Stomach smooth muscle (tissue), 2 donors: ENCODE measurements around the gene KIAA2012.

Experiments used
- H3K27ac ChIP-seq: one replicate; pipeline ENCODE4 v1.7.0; 2013; ENCODE audit warnings: mild to moderate bottlenecking, low read length, inconsistent platforms
- H3K27me3 ChIP-seq, 2 donors: one replicate each; pipeline ENCODE4 v1.7.0; 2013; ENCODE audit warnings: low read length in 2 of 2; ENCODE audit not compliant: insufficient read depth in 2 of 2, control insufficient read depth in 1 of 2
- H3K36me3 ChIP-seq, 2 donors: one replicate each; pipeline ENCODE4 v1.7.0; 2013; ENCODE audit warnings: low read length in 2 of 2; ENCODE audit not compliant: control insufficient read depth in 2 of 2, insufficient read depth in 2 of 2
- H3K4me1 ChIP-seq: one replicate; pipeline ENCODE4 v1.7.0; 2013; ENCODE audit warnings: low read length; ENCODE audit not compliant: control insufficient read depth, insufficient read depth
- H3K4me3 ChIP-seq, 2 donors: one replicate each; pipeline ENCODE4 v1.7.0; 2013; ENCODE audit warnings: low read length in 2 of 2
- H3K9ac ChIP-seq, 2 donors: one replicate each; pipeline ENCODE4 v1.7.0; 2013; ENCODE audit warnings: low read length in 2 of 2, mild to moderate bottlenecking in 1 of 2
- H3K9me3 ChIP-seq, 2 donors: one replicate each; pipeline ENCODE4 v1.7.0; 2013; ENCODE audit warnings: low read length in 2 of 2; ENCODE audit not compliant: control insufficient read depth in 2 of 2
- donor health status: healthy.
- donor health status: Pancreatic carcinoma.

Gene KIAA2012

DNA sequence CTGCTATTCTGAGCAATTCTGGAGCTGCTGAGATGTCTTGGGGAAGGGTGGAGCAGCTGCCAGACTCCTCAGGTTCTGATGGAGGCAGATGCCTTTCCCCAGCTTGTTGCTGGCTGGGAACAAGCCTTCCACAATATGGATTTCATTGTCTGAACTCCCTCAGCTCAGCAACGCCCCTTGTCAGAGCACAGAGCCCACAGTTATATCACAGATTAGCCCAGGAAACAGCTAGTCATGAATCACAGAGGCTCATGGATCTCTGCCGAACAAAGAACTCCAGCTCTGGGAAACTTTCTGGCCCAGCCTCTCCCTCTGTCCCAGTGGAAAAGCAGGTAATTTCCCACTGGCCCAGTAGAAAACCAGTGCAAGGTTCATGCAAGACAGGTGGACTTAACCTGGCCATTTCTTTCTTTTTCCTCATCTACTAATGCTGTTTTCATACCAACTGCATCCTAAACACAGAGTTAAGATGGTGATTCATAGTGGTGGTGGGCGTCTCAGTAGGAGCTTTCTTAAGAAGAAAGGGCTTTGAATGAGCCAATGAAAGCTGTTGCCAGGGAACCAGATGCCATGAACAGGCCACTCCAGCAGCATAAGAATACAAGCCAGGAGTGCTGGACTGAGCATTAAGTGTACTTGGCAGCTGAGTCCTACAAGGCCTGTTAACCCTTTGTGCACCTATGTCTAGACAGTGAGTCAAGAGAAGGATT is 8.7 kb upstream of the KIAA2012 start:
- Histone ChIP-seq H3K9ac (peak overlapping the region; percentile 23 to 36), H3K36me3 (no peaks in the 10 kb centered on the region), H3K4me3 (peak overlapping the region in 1 of 2 donors; percentile 22), H3K9me3 (no peaks in the 10 kb centered on the region), H3K27ac (peak overlapping the region; percentile 37), H3K4me1 (peaks cover 13% of the 10 kb centered on the region), H3K27me3 (no peaks in the 10 kb centered on the region)

DNA sequence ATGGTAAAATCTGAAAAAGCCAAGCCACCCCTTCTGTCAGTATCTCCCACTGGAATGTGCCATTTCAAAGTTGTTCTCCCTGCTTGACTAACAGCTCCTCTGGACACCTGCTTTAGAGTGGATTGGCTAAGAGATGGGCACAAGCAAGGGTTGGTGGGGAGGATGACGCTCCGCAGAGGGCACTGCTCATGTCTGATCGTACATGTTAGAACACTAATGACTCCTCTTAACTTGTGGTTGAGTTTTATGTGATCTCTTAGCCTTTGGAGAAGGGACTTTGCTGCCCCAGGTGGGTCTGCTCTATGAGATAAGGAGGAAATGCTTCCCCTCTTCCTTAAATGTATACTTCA is 8.2 kb upstream of the KIAA2012 start:
- Histone ChIP-seq H3K27me3 (no peaks in the 10 kb centered on the region), H3K9ac (no peak overlapping the region), H3K4me3 (no peak overlapping the region), H3K9me3 (no peaks in the 10 kb centered on the region), H3K36me3 (no peaks in the 10 kb centered on the region), H3K4me1 (peaks cover 13% of the 10 kb centered on the region), H3K27ac (no peak overlapping the region)

DNA sequence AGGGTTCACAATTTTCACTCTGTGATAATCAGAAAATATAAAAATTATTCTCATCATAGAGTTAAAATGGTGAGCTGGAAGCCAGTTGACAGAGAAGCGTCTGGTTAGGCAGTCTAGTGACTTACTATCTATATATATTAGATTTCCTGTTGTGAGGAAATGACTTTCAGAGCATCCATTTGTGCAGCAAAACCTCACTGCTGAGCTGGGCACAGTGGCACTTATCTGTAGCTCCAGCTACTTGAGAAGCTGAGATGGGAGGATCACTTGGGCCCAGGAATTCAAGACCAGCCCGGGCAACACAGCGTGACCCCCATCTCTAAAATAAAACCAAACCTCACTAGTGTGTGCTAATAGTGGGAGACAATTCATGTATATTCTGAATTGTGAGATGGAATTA is 7.2 kb upstream of the KIAA2012 start:
- no peaks in the 10 kb centered on the region for H3K9me3 ChIP-seq
- H3K36me3 ChIP-seq, result no peaks in the 10 kb centered on the region
- H3K9ac ChIP-seq, result no peak overlapping the region
- peaks cover 13% of the 10 kb centered on the region for H3K4me1 ChIP-seq
- no peaks in the 10 kb centered on the region for H3K27me3 ChIP-seq
- H3K4me3 ChIP-seq, result no peak overlapping the region
- H3K27ac ChIP-seq, result no peak overlapping the region

DNA sequence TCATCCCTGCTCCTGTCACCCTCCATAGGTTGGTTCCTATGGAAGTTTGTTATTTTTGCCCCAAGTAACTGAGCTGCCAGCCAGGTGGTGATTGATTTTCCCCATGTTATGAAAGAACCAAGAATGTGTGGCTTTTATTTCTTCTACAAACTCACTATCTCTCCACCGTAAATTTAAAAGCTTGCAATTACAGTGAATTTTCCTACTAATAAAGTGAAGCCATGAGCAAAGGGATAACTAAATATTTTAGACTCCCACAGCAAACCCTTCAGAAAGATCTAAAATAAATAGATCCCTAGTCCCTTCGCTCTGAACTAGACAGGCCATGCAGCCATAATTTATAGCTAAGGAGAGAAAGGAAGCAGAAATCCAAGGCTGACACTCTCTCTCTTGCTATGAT is 6.2 kb upstream of the KIAA2012 start:
- H3K4me1 ChIP-seq, result peaks cover 13% of the 10 kb centered on the region
- no peak overlapping the region for H3K4me3 ChIP-seq
- H3K9me3 ChIP-seq, result no peaks in the 10 kb centered on the region
- H3K9ac ChIP-seq, result no peak overlapping the region
- H3K36me3 ChIP-seq, result no peaks in the 10 kb centered on the region
- H3K27ac ChIP-seq, result no peak overlapping the region
- no peaks in the 10 kb centered on the region for H3K27me3 ChIP-seq

DNA sequence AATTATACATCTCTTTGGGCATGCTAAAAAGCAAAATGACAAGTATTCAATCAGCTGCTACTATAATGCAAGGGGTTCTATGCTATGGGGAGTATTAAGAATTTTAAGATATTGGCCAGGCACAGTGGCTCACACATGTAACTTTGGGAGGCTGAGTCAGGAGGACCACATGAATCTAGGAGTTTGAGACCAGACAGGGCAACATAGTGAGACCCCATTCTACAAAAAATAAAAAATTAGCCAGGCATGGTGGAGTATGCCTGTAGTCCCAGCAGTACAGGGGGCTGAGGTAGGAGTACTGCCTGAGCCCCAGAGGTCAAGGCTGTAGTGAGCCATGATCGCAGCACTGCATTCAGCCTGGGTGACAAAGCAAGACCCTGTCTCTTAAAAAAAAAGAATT is 5.5 kb upstream of the KIAA2012 start:
- Histone ChIP-seq H3K36me3 (no peaks in the 10 kb centered on the region), H3K4me1 (peaks cover 13% of the 10 kb centered on the region), H3K4me3 (no peak overlapping the region), H3K9ac (no peak overlapping the region), H3K9me3 (no peaks in the 10 kb centered on the region), H3K27ac (no peak overlapping the region), H3K27me3 (no peaks in the 10 kb centered on the region)

DNA sequence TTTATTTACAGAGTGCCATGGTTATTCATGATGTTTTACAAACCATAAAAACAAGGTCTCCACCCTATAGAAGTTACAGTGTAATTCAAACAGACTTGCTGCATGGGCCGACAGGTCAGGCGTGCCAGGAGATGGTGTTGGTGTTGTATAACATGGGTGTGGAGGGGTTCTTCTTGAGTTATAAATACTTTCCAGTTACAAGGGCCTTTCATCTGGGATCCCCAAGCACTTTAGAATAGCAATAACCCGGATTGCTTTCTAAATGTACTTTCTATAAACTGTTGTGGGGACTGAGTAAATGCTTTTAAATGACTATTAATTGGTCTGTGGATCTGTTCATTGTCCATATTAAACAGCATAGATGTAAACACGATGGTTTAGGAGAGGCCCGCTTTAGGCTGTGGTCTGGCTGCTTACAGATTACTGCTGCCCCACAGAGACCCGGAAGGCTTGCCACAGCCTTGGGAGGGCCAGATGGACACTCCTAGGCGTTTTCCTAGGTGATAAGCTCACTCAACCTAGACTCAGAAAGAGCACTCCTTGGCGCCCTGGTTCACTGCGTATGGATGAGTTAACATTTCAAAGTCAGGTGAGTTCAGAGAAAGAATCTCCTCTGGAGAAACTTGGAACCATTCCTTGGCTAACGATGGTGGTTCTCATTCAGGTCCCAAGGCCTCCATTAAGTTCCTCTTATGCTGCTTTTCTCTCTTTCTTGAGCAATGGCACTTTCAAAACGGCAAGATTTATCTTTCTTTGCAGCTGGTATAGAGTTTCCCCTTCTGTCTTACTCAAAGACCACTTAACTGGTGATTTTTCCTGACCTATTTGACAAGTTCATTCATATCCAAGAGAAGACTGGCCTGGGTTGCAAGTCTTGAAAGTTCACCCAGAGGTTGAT is 3.6 kb upstream of the KIAA2012 start:
- H3K36me3 ChIP-seq, result no peaks in the 10 kb centered on the region
- no peak overlapping the region for H3K4me3 ChIP-seq
- H3K4me1 ChIP-seq, result peaks cover 10% of the 10 kb centered on the region
- H3K27ac ChIP-seq, result no peak overlapping the region
- H3K9ac ChIP-seq, result no peak overlapping the region
- H3K27me3 ChIP-seq, result no peaks in the 10 kb centered on the region
- H3K9me3 ChIP-seq, result no peaks in the 10 kb centered on the region

DNA sequence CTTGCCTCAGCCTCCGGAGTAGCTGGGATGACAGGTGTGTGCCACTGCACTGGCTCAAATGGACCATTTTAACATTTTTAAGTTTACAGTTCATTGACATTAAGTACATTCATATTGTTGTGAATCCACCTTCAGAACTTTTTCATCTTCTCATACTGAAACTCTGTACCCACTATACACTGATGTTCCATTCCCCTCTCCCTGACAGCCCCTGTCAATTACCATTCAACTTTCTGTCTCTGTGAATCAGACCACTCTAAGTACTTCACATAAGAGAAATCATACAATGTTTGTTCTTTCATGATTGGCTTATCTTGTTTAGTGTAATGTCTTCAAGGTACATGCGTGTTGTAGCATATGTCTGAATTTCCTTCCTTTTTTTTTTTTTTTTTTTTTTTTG is 1.9 kb upstream of the KIAA2012 start:
- no peak overlapping the region for H3K4me3 ChIP-seq
- no peaks in the 10 kb centered on the region for H3K9me3 ChIP-seq
- no peak overlapping the region for H3K9ac ChIP-seq
- H3K36me3 ChIP-seq, result no peaks in the 10 kb centered on the region
- H3K27me3 ChIP-seq, result no peaks in the 10 kb centered on the region
- H3K27ac ChIP-seq, result no peak overlapping the region
- peaks cover 2% of the 10 kb centered on the region for H3K4me1 ChIP-seq

DNA sequence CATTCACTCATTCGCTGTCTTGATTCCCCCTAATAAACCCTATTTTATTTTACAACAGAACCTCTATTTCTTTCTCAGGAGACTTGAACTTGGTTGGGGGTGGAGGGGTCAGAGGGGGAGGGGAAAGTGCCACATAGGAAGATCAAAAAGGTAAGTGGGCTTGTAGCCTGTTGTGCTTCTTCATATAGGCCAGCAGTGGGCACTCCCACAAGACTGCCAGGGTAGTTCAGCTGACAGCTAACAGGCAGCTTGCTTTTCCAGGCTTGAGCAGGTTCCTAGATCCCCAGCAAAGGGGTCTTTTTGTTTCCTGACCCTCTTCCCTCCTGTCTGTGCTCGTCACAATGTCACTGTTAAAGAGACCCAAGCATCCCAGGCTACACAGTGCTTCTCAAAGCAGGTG is 829 bp upstream of the KIAA2012 start:
- Histone ChIP-seq H3K4me1 (peaks cover 2% of the 10 kb centered on the region), H3K4me3 (no peak overlapping the region), H3K9ac (no peak overlapping the region), H3K27me3 (no peaks in the 10 kb centered on the region), H3K9me3 (no peaks in the 10 kb centered on the region), H3K36me3 (no peaks in the 10 kb centered on the region), H3K27ac (no peak overlapping the region)

DNA sequence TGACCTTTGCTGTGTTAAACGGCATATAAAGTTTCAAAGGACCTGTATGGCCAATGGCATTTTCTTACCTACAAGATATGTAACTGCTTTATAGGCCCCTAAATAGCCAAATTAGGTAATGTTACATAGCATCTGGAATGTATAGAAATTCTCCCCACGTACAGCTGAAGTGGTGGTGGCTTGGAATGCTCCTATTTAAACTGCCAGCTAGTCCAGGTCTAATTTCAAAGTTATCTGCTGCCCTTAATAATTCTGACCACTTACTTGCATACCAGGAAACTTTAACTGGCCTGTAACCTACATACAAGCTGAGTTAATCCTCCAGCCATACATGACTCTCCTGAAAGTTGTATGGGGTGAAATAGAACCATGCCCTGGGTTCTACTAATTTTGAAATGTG is 1.3 kb downstream of the KIAA2012 start:
- peaks cover 2% of the 10 kb centered on the region for H3K4me1 ChIP-seq
- H3K36me3 ChIP-seq, result no peaks in the 10 kb centered on the region
- no peak overlapping the region for H3K27ac ChIP-seq
- H3K9ac ChIP-seq, result no peak overlapping the region
- no peaks in the 10 kb centered on the region for H3K27me3 ChIP-seq
- H3K9me3 ChIP-seq, result no peaks in the 10 kb centered on the region
- H3K4me3 ChIP-seq, result no peak overlapping the region

DNA sequence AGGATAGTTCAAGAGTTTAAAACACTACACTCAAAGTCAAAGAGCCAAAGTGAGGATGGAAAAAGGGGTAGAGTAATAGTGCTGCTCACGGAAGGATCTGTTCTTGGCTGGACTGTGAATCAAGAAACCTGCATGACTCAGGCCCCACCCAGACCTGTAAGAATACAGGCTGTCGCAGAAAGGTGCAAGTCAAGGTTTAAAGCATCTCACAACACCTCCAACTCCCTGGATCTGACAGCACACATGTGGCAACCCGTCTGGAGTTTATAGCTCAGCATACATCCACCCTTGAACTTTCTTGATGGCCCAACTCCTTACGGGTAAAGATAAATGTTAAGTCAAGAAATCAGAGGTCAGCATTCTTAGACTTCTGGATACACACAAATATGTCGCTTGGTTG is 6.3 kb downstream of the KIAA2012 start:
- Histone ChIP-seq H3K27ac (no peak overlapping the region), H3K9me3 (no peaks in the 10 kb centered on the region), H3K36me3 (no peaks in the 10 kb centered on the region), H3K27me3 (no peaks in the 10 kb centered on the region), H3K4me3 (no peak overlapping the region), H3K9ac (no peak overlapping the region), H3K4me1 (peaks cover 3% of the 10 kb centered on the region)

DNA sequence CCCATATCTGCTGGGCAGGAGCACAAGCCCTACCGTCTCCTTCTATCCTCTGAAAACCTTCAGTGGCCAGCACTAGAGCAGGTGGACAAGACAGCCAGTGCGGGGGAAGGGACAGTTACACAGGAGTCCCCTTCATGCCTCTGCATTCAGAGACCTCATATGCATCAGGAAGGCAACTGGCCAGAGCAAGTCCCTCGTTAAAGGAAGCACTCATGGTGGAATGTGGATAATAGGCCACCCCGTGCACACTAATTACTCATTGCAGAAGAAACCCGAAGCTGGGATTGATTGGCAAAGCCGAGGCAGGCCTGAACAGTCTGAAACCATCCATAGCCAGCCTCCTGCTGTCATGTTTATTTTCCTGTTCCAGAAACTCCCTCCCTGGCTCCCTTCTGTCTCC is 11.2 kb downstream of the KIAA2012 start:
- no peaks in the 10 kb centered on the region for H3K36me3 ChIP-seq
- H3K4me1 ChIP-seq, result peaks cover 3% of the 10 kb centered on the region
- H3K27ac ChIP-seq, result no peak overlapping the region
- H3K9ac ChIP-seq, result no peak overlapping the region
- H3K4me3 ChIP-seq, result no peak overlapping the region
- no peaks in the 10 kb centered on the region for H3K27me3 ChIP-seq
- H3K9me3 ChIP-seq, result no peaks in the 10 kb centered on the region
